Mucosa of gallbladder (tissue), 1 donor: Measurements from ENCODE around the gene SNN. TPM values are rescaled to one million over a fixed set of nuclear protein-coding genes. Genes with fewer than 3 reads are reported as not detected.

ENCODE experiments used
- total RNA-seq: library from RNA; stranded (reverse); gene quantifications from one replicate; pipeline ENCODE4 v1.2.1, GENCODE V29; 2021
- donor health status: DM: no; HTN: no; CAD: no.

Gene SNN
- total RNA-seq, 1 donor from 2014 or later, result 55.0 TPM

Other genes with a start within 250 kb of the SNN start
- 121 TPM for gene LITAF, start 81.5 kb upstream of the SNN start, total RNA-seq
- 55.7 TPM for gene TXNDC11, start 74.4 kb downstream of the SNN start, total RNA-seq
- gene ZC3H7A, start 128.8 kb downstream of the SNN start, total RNA-seq, result 47.1 TPM
- gene RSL1D1, start 183.1 kb downstream of the SNN start, total RNA-seq, result 80.7 TPM
- gene GSPT1, start 247.5 kb downstream of the SNN start, total RNA-seq, result 73.5 TPM